ENCODE data around the gene IFT80. TPM values are rescaled to one million over a fixed set of nuclear protein-coding genes. Genes with fewer than 3 reads are reported as not detected.

Gene IFT80
- total RNA-seq, 4 donors from 2014 or later: 5.5 to 11.9 (median 9.7) TPM

DNA sequence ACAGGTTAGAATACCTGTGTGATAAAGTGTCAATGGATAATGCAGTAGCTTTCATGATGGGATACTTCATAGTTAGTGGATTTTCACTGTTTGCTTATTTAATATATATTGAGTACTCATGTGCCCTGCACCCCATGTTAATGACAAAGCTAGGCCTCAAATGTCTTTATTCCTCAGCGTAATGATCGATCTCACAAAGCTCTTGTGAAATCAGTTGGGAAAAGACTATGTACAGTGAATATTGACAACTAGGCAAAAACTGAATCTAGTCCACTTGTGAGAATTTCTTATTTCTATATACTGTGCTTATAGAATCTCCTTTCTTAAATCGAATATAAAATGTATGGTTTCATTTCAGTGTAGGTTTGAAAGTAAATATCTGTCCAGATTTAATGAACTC is 18.3 kb upstream of the IFT80 start:
- intact Hi-C loops (cut with DNase I): loop anchor here (10.0 kb wide), 1 partner anchor 253 kb away; no protein-coding TSS in a partner anchor
- WGBS: 96% methylated on average over 3 of the region's 3 CpGs
- Histone ChIP-seq H3K4me1 (no peaks in the 10 kb centered on the region), H3K4me3 (no peak overlapping the region), H3K27ac (replicated peaks in 1 of 4) (no peak overlapping the region), H3K27me3 (no peaks in the 10 kb centered on the region), H3K36me3 (peaks cover 4 to 83% (median 44%) of the 10 kb centered on the region in 4 donors), H3K9me3 (no peaks in the 10 kb centered on the region)
- DNase-seq (ENCODE audit: extremely low spot score): no peak
- TF ChIP-seq POLR2A (IDR thresholded peaks at IDR 0.05; ENCODE audit: low read depth) (no peak), EP300 (IDR thresholded peaks at IDR 0.05) (no peak), POLR2AphosphoS5 (IDR thresholded peaks at IDR 0.05) (no peak)
- TF ChIP-seq, protein P1, sequence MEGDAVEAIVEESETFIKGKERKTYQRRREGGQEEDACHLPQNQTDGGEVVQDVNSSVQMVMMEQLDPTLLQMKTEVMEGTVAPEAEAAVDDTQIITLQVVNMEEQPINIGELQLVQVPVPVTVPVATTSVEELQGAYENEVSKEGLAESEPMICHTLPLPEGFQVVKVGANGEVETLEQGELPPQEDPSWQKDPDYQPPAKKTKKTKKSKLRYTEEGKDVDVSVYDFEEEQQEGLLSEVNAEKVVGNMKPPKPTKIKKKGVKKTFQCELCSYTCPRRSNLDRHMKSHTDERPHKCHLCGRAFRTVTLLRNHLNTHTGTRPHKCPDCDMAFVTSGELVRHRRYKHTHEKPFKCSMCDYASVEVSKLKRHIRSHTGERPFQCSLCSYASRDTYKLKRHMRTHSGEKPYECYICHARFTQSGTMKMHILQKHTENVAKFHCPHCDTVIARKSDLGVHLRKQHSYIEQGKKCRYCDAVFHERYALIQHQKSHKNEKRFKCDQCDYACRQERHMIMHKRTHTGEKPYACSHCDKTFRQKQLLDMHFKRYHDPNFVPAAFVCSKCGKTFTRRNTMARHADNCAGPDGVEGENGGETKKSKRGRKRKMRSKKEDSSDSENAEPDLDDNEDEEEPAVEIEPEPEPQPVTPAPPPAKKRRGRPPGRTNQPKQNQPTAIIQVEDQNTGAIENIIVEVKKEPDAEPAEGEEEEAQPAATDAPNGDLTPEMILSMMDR (IDR thresholded peaks at IDR 0.05): no peak

- intact Hi-C loops (cut with DNase I): loop anchor here (2.0 to 10.0 kb wide), 2 partner anchors 249 to 381 kb away; no protein-coding TSS in a partner anchor
- no peak for DNase-seq (ENCODE audit: extremely low spot score)
- Histone ChIP-seq H3K27ac (replicated peaks in 1 of 4) (no peak overlapping the region), H3K27me3 (no peaks in the 10 kb centered on the region), H3K9me3 (no peaks in the 10 kb centered on the region), H3K4me1 (no peaks in the 10 kb centered on the region), H3K36me3 (peaks cover 0 to 57% (median 24%) of the 10 kb centered on the region in 4 donors), H3K4me3 (no peak overlapping the region)
- WGBS: 37% methylated on average over 3 of the region's 3 CpGs
- TF ChIP-seq POLR2A (IDR thresholded peaks at IDR 0.05; ENCODE audit: low read depth): no peak
- TF ChIP-seq EP300 (IDR thresholded peaks at IDR 0.05): no peak
- TF ChIP-seq, protein P1 (IDR thresholded peaks at IDR 0.05): peak; percentile 73 to 88 (median 84)
- TF ChIP-seq POLR2AphosphoS5 (IDR thresholded peaks at IDR 0.05): no peak
Measured at GRCh38 chr3:160413613-160414248, 14.7 kb upstream of the IFT80 start.

DNA sequence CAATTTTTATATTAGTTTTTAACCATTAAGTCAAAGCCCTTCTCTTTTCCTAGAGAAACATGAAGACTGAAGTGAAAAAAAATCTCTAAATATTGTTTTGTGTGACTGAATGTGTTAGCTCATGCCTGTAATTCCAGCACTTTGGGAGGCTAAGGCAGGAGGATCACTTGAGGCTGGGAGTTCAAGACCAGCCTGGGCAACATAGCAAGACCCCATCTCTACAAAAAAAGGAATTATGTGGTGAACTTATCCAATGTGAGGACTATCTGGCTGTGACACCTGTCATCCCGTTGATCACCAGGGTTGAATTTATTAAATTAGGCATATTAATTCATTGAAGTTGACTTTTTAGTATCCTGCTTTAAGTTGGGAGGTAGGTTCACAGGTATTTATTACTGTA is 13.5 kb upstream of the IFT80 start:
- peaks cover 0 to 45% (median 21%) of the 10 kb centered on the region in 4 donors for H3K36me3 ChIP-seq
- no peak for DNase-seq (ENCODE audit: extremely low spot score)
- H3K4me1 ChIP-seq: no peaks in the 10 kb centered on the region
- TF ChIP-seq EP300 (IDR thresholded peaks at IDR 0.05) (no peak), POLR2AphosphoS5 (IDR thresholded peaks at IDR 0.05) (no peak), POLR2A (IDR thresholded peaks at IDR 0.05; ENCODE audit: low read depth) (no peak)
- TF ChIP-seq, protein P1 (IDR thresholded peaks at IDR 0.05): no peak
- H3K27me3 ChIP-seq: no peaks in the 10 kb centered on the region
- H3K27ac ChIP-seq (replicated peaks in 1 of 4): no peak overlapping the region
- no peaks in the 10 kb centered on the region for H3K9me3 ChIP-seq
- no peak overlapping the region for H3K4me3 ChIP-seq
- intact Hi-C loops (cut with DNase I): loop anchor here (2.0 to 10.0 kb wide), 2 partner anchors 248 to 380 kb away; no protein-coding TSS in a partner anchor
- 58% methylated on average over 1 of the region's 1 CpG for WGBS

DNA sequence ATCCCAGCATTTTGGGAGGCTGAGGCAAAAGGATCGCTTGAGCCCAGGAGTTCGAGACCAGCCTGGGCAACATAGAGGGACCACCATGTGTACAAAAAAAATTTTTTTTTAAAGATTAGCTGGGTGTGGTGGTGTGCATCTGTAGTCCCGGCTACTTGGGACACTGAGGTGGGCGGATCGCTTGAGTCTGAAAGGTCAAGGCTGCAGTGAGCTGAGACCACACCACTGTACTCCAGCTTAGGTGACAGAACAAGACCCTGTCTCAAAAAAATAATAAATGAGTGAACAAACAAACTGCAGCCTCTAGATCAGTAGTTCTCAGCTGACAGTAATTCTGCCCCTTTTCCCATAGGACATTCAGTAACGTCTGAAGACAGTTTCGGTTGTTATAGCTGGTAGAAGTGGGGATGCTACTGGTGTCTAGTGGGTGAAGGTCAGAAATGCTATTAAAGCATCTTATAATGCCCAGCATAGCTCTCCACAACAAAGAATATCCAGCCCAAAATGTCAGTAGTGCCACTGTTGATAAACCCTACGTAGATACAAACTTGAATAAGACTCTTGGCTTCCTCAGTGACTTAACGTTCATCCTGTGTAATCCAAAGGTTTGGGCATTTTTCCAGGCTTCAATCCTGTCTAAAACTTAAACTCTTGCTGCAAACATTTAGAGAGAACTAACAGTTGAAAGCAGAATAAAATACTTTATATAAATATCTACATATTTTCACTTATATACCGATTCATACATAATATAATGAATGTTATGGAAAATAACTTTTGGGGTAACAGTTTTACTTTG is 11.0 kb upstream of the IFT80 start:
- Histone ChIP-seq H3K27me3 (no peaks in the 10 kb centered on the region), H3K36me3 (peaks cover 0 to 20% (median 9%) of the 10 kb centered on the region in 4 donors), H3K27ac (replicated peaks in 1 of 4) (no peak overlapping the region), H3K4me3 (no peak overlapping the region), H3K9me3 (no peaks in the 10 kb centered on the region), H3K4me1 (no peaks in the 10 kb centered on the region)
- intact Hi-C loops (cut with DNase I): loop anchor here (10.0 kb wide), 2 partner anchors 155 to 245 kb away; partner anchors contain the start of gene KPNA4
- WGBS: 75% methylated on average over 10 of the region's 10 CpGs
- DNase-seq (ENCODE audit: extremely low spot score): no peak
- TF ChIP-seq POLR2A (IDR thresholded peaks at IDR 0.05; ENCODE audit: low read depth) (no peak), EP300 (IDR thresholded peaks at IDR 0.05) (no peak), POLR2AphosphoS5 (IDR thresholded peaks at IDR 0.05) (no peak)
- TF ChIP-seq, protein P1 (IDR thresholded peaks at IDR 0.05): no peak
